ENCODE results near the gene SP2. TPM values are rescaled to one million over a fixed set of nuclear protein-coding genes. Genes with fewer than 3 reads are reported as not detected.
A peak's percentile ranks its signal among the peaks of the same experiment; 100 is the strongest.

The SP2 gene
- total and polyA plus RNA-seq, 2 of the 8 experiments (the other 6 are each of a cell fraction or from before 2014, with no cell fraction given) = 5.6 to 13.8 TPM

DNA sequence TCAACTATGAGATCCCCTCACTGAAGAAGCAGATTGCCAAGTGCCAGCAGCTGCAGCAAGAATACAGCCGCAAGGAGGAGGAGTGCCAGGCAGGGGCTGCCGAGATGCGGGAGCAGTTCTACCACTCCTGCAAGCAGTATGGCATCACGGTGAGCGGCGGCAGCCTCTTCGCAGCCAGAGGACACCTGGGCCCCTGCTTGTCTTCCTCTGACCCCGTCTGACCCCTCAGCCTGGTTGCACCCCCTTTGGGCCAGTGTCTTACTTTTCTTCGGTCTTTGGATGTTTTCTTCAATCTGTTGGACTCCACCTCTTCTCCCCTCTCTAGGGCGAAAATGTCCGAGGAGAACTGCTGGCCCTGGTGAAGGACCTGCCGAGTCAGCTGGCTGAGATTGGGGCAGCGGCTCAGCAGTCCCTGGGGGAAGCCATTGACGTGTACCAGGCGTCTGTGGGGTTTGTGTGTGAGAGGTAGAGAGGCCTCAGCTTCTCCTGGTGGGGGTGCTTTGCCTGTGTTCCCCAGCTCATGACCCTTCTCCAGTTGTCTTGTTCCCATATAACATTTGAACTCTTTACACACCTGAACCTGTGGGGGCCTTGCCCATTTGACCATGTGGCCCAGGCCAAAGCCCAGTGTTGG, 79.3 kb downstream of the SP2 start (continued):
- TF ChIP-seq POLR2AphosphoS5 (IDR thresholded peaks at IDR 0.05; ENCODE audit: low read depth, low read length) (no peak), CEBPB (IDR thresholded peaks at IDR 0.05; ENCODE audit: low read depth, low read length) (no peak), EZH2 (IDR thresholded peaks at IDR 0.05; ENCODE audit: low read depth, low read length, severe bottlenecking) (no peak), RAD21 (IDR thresholded peaks at IDR 0.05 in 1 of 2, conservative IDR thresholded peaks at IDR 0.05 in 1 of 2; ENCODE audit: low read depth in 2 of 2, low read length in 2 of 2) (peak; percentile 15 to 18; a peak in 2 of 4 replicates), CHD2 (IDR thresholded peaks at IDR 0.05; ENCODE audit: low read length) (no peak), KDM4A (IDR thresholded peaks at IDR 0.05; ENCODE audit: low read depth, low read length, severe bottlenecking) (no peak)
